Activated CD8-positive, alpha-beta T cell treated with anti-CD3 and anti-CD28 coated beads for 36 hours (primary cell): ENCODE results near the gene VPS18. TPM values are rescaled to one million over a fixed set of nuclear protein-coding genes. Genes with fewer than 3 reads are reported as not detected.
A peak's percentile ranks its signal among the peaks of the same experiment; 100 is the strongest.

ENCODE experiments used
- ATAC-seq: fragments of 200-7000 bp; cut with Tn5 transposase; one replicate; pipeline ENCODE4 v1.10.0; 2021; ENCODE audit warnings: mild to moderate bottlenecking, moderate library complexity
- CTCF ChIA-PET: fragments of 350-600 bp; sonication (Branson Sonifier 250); formaldehyde crosslinking; loops from one replicate; lab custom pipeline; 2021; ENCODE audit warnings: antibody characterized with exemption; lab: Charles Lee
- POLR2A ChIA-PET: fragments of 350-600 bp; sonication (Branson Sonifier 250); formaldehyde crosslinking; loops from one replicate; lab custom pipeline; 2021; ENCODE audit warnings: antibody characterized with exemption; lab: Charles Lee
- DNase-seq: peaks from one replicate; pipeline ENCODE4 v3.0.0-alpha.2; 2020
- H3K27ac Mint-ChIP-seq: one replicate; pipeline ENCODE4 v1.8.0; 2021; ENCODE audit warnings: mild to moderate bottlenecking, mixed read lengths
- H3K27me3 Mint-ChIP-seq: one replicate; pipeline ENCODE4 v1.8.0; 2021; ENCODE audit warnings: mixed read lengths
- H3K36me3 Mint-ChIP-seq: one replicate; pipeline ENCODE4 v1.8.0; 2021; ENCODE audit warnings: low read depth, mixed read lengths
- H3K4me1 Mint-ChIP-seq: one replicate; pipeline ENCODE4 v1.8.0; 2021; ENCODE audit warnings: low read depth, mixed read lengths
- H3K4me3 Mint-ChIP-seq: one replicate; pipeline ENCODE4 v1.8.0; 2021; ENCODE audit warnings: mild to moderate bottlenecking, moderate library complexity, mixed read lengths
- H3K9me3 Mint-ChIP-seq: one replicate; pipeline ENCODE4 v1.8.0; 2021; ENCODE audit warnings: mixed read lengths
- CTCF ChIP-seq: fragments of 200-600 bp; IDR thresholded peaks from one replicate; pipeline ENCODE4 v1.8.0; 2022; ENCODE audit warnings: antibody characterized with exemption, mild to moderate bottlenecking
- intact Hi-C: fragments of 100-400 bp; cut with micrococcal nuclease; formaldehyde crosslinking; loops from one replicate; pipeline ENCODE4 v1.10.0; 2022
- total RNA-seq, 2 experiments: library from RNA; stranded (reverse); gene quantifications; one replicate each; pipeline ENCODE4 v1.2.3, GENCODE V29; 2021

The VPS18 gene
- total RNA-seq, 2 experiments from 2014 or later = 6.1 TPM

GRCh38 chr15:40943764-40944365 is 49.6 kb downstream of the VPS18 start:
- Mint-ChIP-seq H3K36me3 (no peaks in the 10 kb centered on the region), H3K4me3 (peak overlapping the region; percentile 79), H3K27me3 (no peaks in the 10 kb centered on the region), H3K27ac (no peak overlapping the region), H3K4me1 (peaks cover 34% of the 10 kb centered on the region), H3K9me3 (no peaks in the 10 kb centered on the region)
- intact Hi-C loops = no loop called here
- DNase-seq (no peak), ATAC-seq (no peak)
- POLR2A ChIA-PET = interaction anchor here (4.2 to 5.5 kb wide), 2 partner anchors 10 to 15 kb away, joined by 43 to 67 read pairs; partner anchors contain the start of genes CHAC1 and DLL4
- TF ChIP-seq CTCF = no peak
- CTCF ChIA-PET = interaction anchor here (1.3 to 3.8 kb wide), 4 partner anchors 9 to 20 kb away, joined by 4 to 73 read pairs (median 20); partner anchors contain the start of gene CHAC1

- no peak for TF ChIP-seq CTCF
- ATAC-seq (no peak), DNase-seq (no peak)
- ChIA-PET POLR2A (interaction anchor here (5.5 kb wide), 1 partner anchor 9 kb away, joined by 67 read pairs; the partner anchor contains the start of gene CHAC1), CTCF (interaction anchor here (0.8 to 2.9 kb wide), 3 partner anchors 8 to 453 kb away, joined by 3 to 13 read pairs (median 4); partner anchors contain the start of gene CHAC1)
- intact Hi-C loops = no loop called here
- Mint-ChIP-seq H3K36me3 (no peaks in the 10 kb centered on the region), H3K4me1 (peaks cover 34% of the 10 kb centered on the region), H3K9me3 (no peaks in the 10 kb centered on the region), H3K4me3 (no peak overlapping the region), H3K27ac (no peak overlapping the region), H3K27me3 (no peaks in the 10 kb centered on the region)
Observed at GRCh38 chr15:40944510-40945296, 50.5 kb downstream of the VPS18 start.

- peaks cover 17% of the 10 kb centered on the region for H3K4me1 Mint-ChIP-seq
- no peak overlapping the region for H3K27ac Mint-ChIP-seq
- peaks cover 11% of the 10 kb centered on the region for H3K36me3 Mint-ChIP-seq
- CTCF ChIA-PET = interaction anchor here (1.1 to 3.0 kb wide), 5 partner anchors 10 to 45 kb away, joined by 3 to 11 read pairs (median 4); no protein-coding TSS in a partner anchor
- POLR2A ChIA-PET = interaction anchor here (0.7 to 1.3 kb wide), 3 partner anchors 27 to 41 kb away, joined by 3 read pairs; no protein-coding TSS in a partner anchor
- H3K27me3 Mint-ChIP-seq = no peaks in the 10 kb centered on the region
- intact Hi-C loops = no loop called here
- H3K9me3 Mint-ChIP-seq = no peaks in the 10 kb centered on the region
- TF ChIP-seq CTCF = no peak
- no peak for DNase-seq
- no peak for ATAC-seq
- no peak overlapping the region for H3K4me3 Mint-ChIP-seq
Observed at GRCh38 chr15:40948706-40949473, 54.6 kb downstream of the VPS18 start.

- Mint-ChIP-seq H3K27me3 (no peaks in the 10 kb centered on the region), H3K9me3 (no peaks in the 10 kb centered on the region), H3K27ac (no peak overlapping the region), H3K4me3 (no peak overlapping the region), H3K4me1 (peaks cover 19% of the 10 kb centered on the region), H3K36me3 (peaks cover 19% of the 10 kb centered on the region)
- DNase-seq (no peak), ATAC-seq (no peak)
- intact Hi-C loops = loop anchor here (10.0 kb wide), 1 partner anchor 45 kb away; no protein-coding TSS in a partner anchor
- ChIA-PET CTCF (interaction anchor here (2.0 to 7.5 kb wide), 5 partner anchors 8 to 45 kb away, joined by 4 to 73 read pairs (median 10); no protein-coding TSS in a partner anchor), POLR2A (no interaction called here)
- TF ChIP-seq CTCF = no peak
Observed at GRCh38 chr15:40949756-40950207, 55.5 kb downstream of the VPS18 start.
